CD4-positive, alpha-beta T cell treated with Interleukin-6 at 100 ng/mL for 8 hours (primary cell): ENCODE measurements around the gene PTCD2.

Experiments
- DNase-seq: peaks from one replicate; pipeline ENCODE4 v3.0.0-alpha.2; 2020; ENCODE audit warnings: mixed read lengths, low spot score

Gene PTCD2

GRCh38 chr5:72346398-72346797, 26.2 kb downstream of the PTCD2 start:
- DNase-seq, result no peak

GRCh38 chr5:72347801-72348308, 27.7 kb downstream of the PTCD2 start:
- DNase-seq, result no peak

GRCh38 chr5:72351376-72351775, 31.2 kb downstream of the PTCD2 start:
- DNase-seq, result no peak

GRCh38 chr5:72352616-72353015, 32.4 kb downstream of the PTCD2 start:
- DNase-seq, result no peak

- no peak for DNase-seq
Observed at GRCh38 chr5:72353046-72353445, 32.9 kb downstream of the PTCD2 start.

GRCh38 chr5:72355706-72356299, 35.6 kb downstream of the PTCD2 start:
- DNase-seq, result no peak

GRCh38 chr5:72356361-72356760, 36.2 kb downstream of the PTCD2 start:
- no peak for DNase-seq

GRCh38 chr5:72358925-72359324, 38.8 kb downstream of the PTCD2 start:
- no peak for DNase-seq

GRCh38 chr5:72359886-72360285, 39.7 kb downstream of the PTCD2 start:
- DNase-seq, result no peak

- DNase-seq, result no peak
Observed at GRCh38 chr5:72363166-72363802, 43.1 kb downstream of the PTCD2 start.

- no peak for DNase-seq
Observed at GRCh38 chr5:72364171-72364570, 44.0 kb downstream of the PTCD2 start.

- no peak for DNase-seq
Observed at GRCh38 chr5:72364951-72365350, 44.8 kb downstream of the PTCD2 start.

GRCh38 chr5:72366324-72366976, 46.3 kb downstream of the PTCD2 start:
- DNase-seq, result peak; percentile 17

- no peak for DNase-seq
Observed at GRCh38 chr5:72368271-72368670, 48.1 kb downstream of the PTCD2 start.

GRCh38 chr5:72369301-72369700, 49.1 kb downstream of the PTCD2 start:
- DNase-seq, result no peak

GRCh38 chr5:72369711-72370110, 49.5 kb downstream of the PTCD2 start:
- no peak for DNase-seq

- no peak for DNase-seq
Observed at GRCh38 chr5:72372331-72372730, 52.2 kb downstream of the PTCD2 start.

GRCh38 chr5:72372923-72373322, 52.8 kb downstream of the PTCD2 start:
- no peak for DNase-seq

- no peak for DNase-seq
Observed at GRCh38 chr5:72374844-72375243, 54.7 kb downstream of the PTCD2 start.

- DNase-seq, result no peak
Observed at GRCh38 chr5:72376381-72376780, 56.2 kb downstream of the PTCD2 start.

- no peak for DNase-seq
Observed at GRCh38 chr5:72377910-72378638, 57.9 kb downstream of the PTCD2 start.

- no peak for DNase-seq
Observed at GRCh38 chr5:72378639-72379289, 58.6 kb downstream of the PTCD2 start.
